K562 (cell line): ENCODE data around the gene RAP1GAP2. TPM values are rescaled to one million over a fixed set of nuclear protein-coding genes. Genes with fewer than 3 reads are reported as not detected.

ENCODE experiments used
- ATAC-seq: fragments of 200-7000 bp; cut with Tn5 transposase; 3 replicates; pipeline ENCODE4 v1.9.1; 2020; ENCODE audit warnings: moderate library complexity
- BruUV-seq: library from RNA; stranded (reverse); fragments of 400-500 nt; replicated peaks from 2 replicates; lab custom pipeline; 2021; lab: Mats Ljungman, UMichigan
- CTCF ChIA-PET: fragments of 300-600 bp; formaldehyde crosslinking; extraction: SDS; loops from one replicate; lab custom pipeline; 2021; ENCODE audit warnings: low intra/inter-chr PET ratio; lab: Yijun Ruan, JAX
- POLR2A ChIA-PET: fragments of 300-600, 350-650 bp; sonication (Branson Sonifier 250); formaldehyde crosslinking; extraction: SDS; loops from one replicate; lab custom pipeline; 2021; ENCODE audit warnings: antibody characterized with exemption, inconsistent platforms; lab: Yijun Ruan, JAX
- DNase-seq, 4 experiments: peaks; one replicate each; pipeline versions ENCODE4 v3.0.0 to v3.0.0-alpha.2; 2011 to 2018; ENCODE audit warnings: low spot score in 3 of 4, mixed read lengths in 3 of 4; ENCODE audit errors: extremely low read depth in 1 of 4
- FAIRE-seq: peaks from 2 replicates; lab custom pipeline; 2011; peaks lifted over from hg19 to GRCh38; lab: Jason Lieb, UNC
- H2AFZ ChIP-seq: 2 replicates; pipeline ENCODE4 v1.6.0; 2011; ENCODE audit warnings: low read depth, low read length, control low read depth, inconsistent platforms
- H3K27ac ChIP-seq: fragments of 200-600 bp; 3 replicates; pipeline ENCODE4 v1.8.0; 2011; ENCODE audit warnings: low read depth, mild to moderate bottlenecking, control low read depth, inconsistent platforms, low read length, moderate library complexity, mixed read lengths; ENCODE audit errors: extremely low read depth
- H3K27me3 ChIP-seq, 2 experiments: fragments of 300-600 bp in 1 of 2; 2 replicates in 1 of 2; 3 replicates in 1 of 2; pipeline versions ENCODE4 v1.6.0 to v1.8.0; 2011; ENCODE audit warnings: inconsistent platforms in 2 of 2, low read length in 2 of 2, mild to moderate bottlenecking in 1 of 2, mixed read lengths in 1 of 2, moderate library complexity in 1 of 2; ENCODE audit not compliant: control insufficient read depth in 2 of 2, insufficient read depth in 2 of 2
- H3K36me3 ChIP-seq: fragments of 300-600 bp; 3 replicates; pipeline ENCODE4 v1.8.0; 2011; ENCODE audit warnings: mild to moderate bottlenecking, low read length, inconsistent platforms; ENCODE audit not compliant: control insufficient read depth, insufficient read depth
- H3K4me1 ChIP-seq, 2 experiments: fragments of 200-600 bp in 1 of 2; replicated peaks in 1 of 2; 2 replicates in 1 of 2; 3 replicates in 1 of 2; pipeline versions ENCODE4 v1.5.1 to v1.8.0; 2011; ENCODE audit warnings: inconsistent platforms in 2 of 2, low read length in 2 of 2, mild to moderate bottlenecking in 1 of 2, mixed read lengths in 1 of 2, moderate library complexity in 1 of 2; ENCODE audit not compliant: control insufficient read depth in 2 of 2, insufficient read depth in 2 of 2
- H3K4me2 ChIP-seq: 2 replicates; pipeline ENCODE4 v1.6.1; 2011; ENCODE audit warnings: low read length, control low read depth, inconsistent platforms, mixed read lengths; ENCODE audit not compliant: insufficient read depth
- H3K4me3 ChIP-seq: fragments of 200-600 bp; sonication (generic), shearing (Covaris generic); 2 replicates; pipeline ENCODE4 v1.5.1; 2016; ENCODE audit warnings: control low read depth, inconsistent platforms
- H3K79me2 ChIP-seq: fragments of 200-600 bp; 3 replicates; pipeline ENCODE4 v1.8.0; 2011; ENCODE audit warnings: low read length, inconsistent platforms; ENCODE audit not compliant: control insufficient read depth, insufficient read depth
- H3K9ac ChIP-seq, 2 experiments: 2 replicates each; pipeline versions ENCODE4 v1.6.0 to v1.6.1; 2011; ENCODE audit warnings: low read depth in 2 of 2, low read length in 2 of 2, control low read depth in 1 of 2, inconsistent platforms in 1 of 2, mild to moderate bottlenecking in 1 of 2, mixed read lengths in 1 of 2; ENCODE audit not compliant: insufficient read depth in 1 of 2
- H3K9me1 ChIP-seq: one replicate; pipeline ENCODE4 v1.6.0; 2011; ENCODE audit warnings: inconsistent platforms, mild to moderate bottlenecking, low read length, moderate library complexity; ENCODE audit not compliant: control insufficient read depth, insufficient read depth
- H3K9me3 ChIP-seq: replicated peaks from 2 replicates; pipeline ENCODE4 v1.5.1; 2011; ENCODE audit warnings: low read depth, low read length, inconsistent platforms; ENCODE audit not compliant: control insufficient read depth, insufficient read depth
- H4K20me1 ChIP-seq: replicated peaks from 2 replicates; pipeline ENCODE4 v1.6.1; 2011; ENCODE audit warnings: low read length, inconsistent platforms, mixed read lengths; ENCODE audit not compliant: control insufficient read depth, insufficient read depth
- ETS1 ChIP-seq: conservative IDR thresholded peaks from 2 replicates; pipeline ENCODE4 v1.6.1; 2011; ENCODE audit warnings: low read depth, mild to moderate bottlenecking, low read length; ENCODE audit not compliant: control insufficient read depth
- MAFK ChIP-seq: IDR thresholded peaks from 2 replicates; pipeline ENCODE4 v1.6.1; 2011; ENCODE audit warnings: low read length, improper control_type of control experiment
- PRDM10 ChIP-seq: fragments of 450-650 bp; IDR thresholded peaks from 2 replicates; pipeline ENCODE4 v1.6.1; 2018; ENCODE audit not compliant: partially characterized antibody
- RBM22 ChIP-seq: fragments of 200-400 bp; formaldehyde crosslinking; IDR thresholded peaks from 2 replicates; pipeline ENCODE4 v1.6.1; 2018; ENCODE audit warnings: low read length, low read depth; ENCODE audit not compliant: poor library complexity, severe bottlenecking
- RBM39 ChIP-seq: fragments of 200-400 bp; formaldehyde crosslinking; optimal IDR thresholded peaks from 2 replicates; pipeline ENCODE3; 2018; ENCODE audit warnings: low read depth, low read length
- RUNX1 ChIP-seq: sonication (generic); IDR thresholded peaks from 2 replicates; pipeline ENCODE4 v1.6.1; 2016; ENCODE audit warnings: antibody characterized with exemption, low read depth
- SAFB ChIP-seq: fragments of 200-400 bp; formaldehyde crosslinking; IDR thresholded peaks from 2 replicates; pipeline ENCODE4 v1.6.1; 2017; ENCODE audit warnings: low read depth, low read length, borderline replicate concordance
- SMARCA5 ChIP-seq: fragments of 450-650 bp; IDR thresholded peaks from 2 replicates; pipeline ENCODE4 v1.6.1; 2016
- SUPT5H ChIP-seq: fragments of 450-650 bp; IDR thresholded peaks from 2 replicates; pipeline ENCODE4 v1.6.1; 2016
- ZBTB17 ChIP-seq: fragments of 450-650 bp; formaldehyde crosslinking; IDR thresholded peaks from 2 replicates; pipeline ENCODE4 v1.4.0; 2020; ENCODE audit warnings: mild to moderate bottlenecking
- ZBTB7A ChIP-seq: IDR thresholded peaks from 2 replicates; pipeline ENCODE4 v1.6.1; 2011; ENCODE audit warnings: low read depth, mild to moderate bottlenecking, low read length, moderate library complexity, borderline replicate concordance; ENCODE audit not compliant: control insufficient read depth
- ZC3H4 ChIP-seq: sonication (generic); formaldehyde crosslinking; IDR thresholded peaks from 2 replicates; pipeline ENCODE4 v1.9.0; 2021; ENCODE audit warnings: missing genetic modification reagents, borderline replicate concordance
- ZKSCAN8 ChIP-seq: fragments of 200-800 bp; sonication (Bioruptor generic); IDR thresholded peaks from 2 replicates; pipeline ENCODE4 v1.6.1; 2016; ENCODE audit warnings: missing genetic modification characterization, missing compliant biosample characterization
- ZNF77 ChIP-seq: fragments of 250-450 bp; sonication (Bioruptor Pico); IDR thresholded peaks from 2 replicates; pipeline ENCODE4 v1.5.0; 2020
- WGBS: fragments of 100-300 bp; shearing (Covaris generic); methylation state at CpG from one replicate; pipeline ENCODE4 v1.1.6; 2016; ENCODE audit warnings: low coverage, mixed read lengths; ENCODE audit not compliant: insufficient coverage; ENCODE audit errors: missing lambda C conversion rate; 5-methylcytosine and 5-hydroxymethylcytosine counted together
- in situ Hi-C: fragments of 300-500 bp; cut with MboI; formaldehyde crosslinking; loops from 4 replicates; pipeline ENCODE4 v1.15.0; 2018; ENCODE audit warnings: inconsistent platforms, mixed read lengths
- intact Hi-C: fragments of 100-400 bp; cut with micrococcal nuclease; formaldehyde crosslinking; loops from 2 replicates; pipeline ENCODE4 v1.14.2; 2022
- polyA plus RNA-seq, 8 experiments: library from polyadenylated mRNA; depleted of rRNA in 4 of 8; stranded (reverse) in 5 of 8; unstranded in 3 of 8; fragments of >200 nt; fragmentation: Nextera tagmentation in 2 of 8; fragmentation: Illumina TruSeq in 1 of 8; extraction: Ambion mirVana in 2 of 8; extraction: Trizol in 1 of 8; gene quantifications; 2 replicates each; pipeline versions ENCODE4 v1.2.1 to v1.2.3, GENCODE V29; 2011 to 2014; ENCODE audit warnings: inconsistent platforms in 1 of 8, missing spikeins in 1 of 8
- total RNA-seq, 7 experiments: library from RNA; depleted of rRNA in 6 of 7; stranded (reverse); fragments of >200 nt in 6 of 7; fragmentation: Illumina TruSeq in 2 of 7; extraction: Trizol in 2 of 7; gene quantifications; 2 replicates each; pipeline versions ENCODE4 v1.2.1 to v1.2.3, GENCODE V29; 2011 to 2021; ENCODE audit warnings: low replicate concordance in 1 of 7

Gene RAP1GAP2
- total and polyA plus RNA-seq, 9 of the 15 experiments (the other 6 are each of a cell fraction or from before 2014, with no cell fraction given), result 0.01 to 1.3 (median 0.42) TPM; not detected in 1

GRCh38 chr17:2880050-2880449, 83.8 kb downstream of the RAP1GAP2 start:
- TF ChIP-seq SAFB, result no peak
- TF ChIP-seq ETS1, result no peak
- no peak for TF ChIP-seq RBM22
- no peak for TF ChIP-seq ZNF77 (CRISPR knock-in tag)
- no peak for TF ChIP-seq MAFK
- no peak for TF ChIP-seq SUPT5H
- no peak for TF ChIP-seq ZBTB7A
- no peak for TF ChIP-seq RUNX1
- TF ChIP-seq RBM39, result no peak
- TF ChIP-seq ZKSCAN8, result no peak
- no peak for TF ChIP-seq PRDM10
- no peak for TF ChIP-seq ZC3H4
- TF ChIP-seq SMARCA5, result no peak
- no peak for TF ChIP-seq ZBTB17 (CRISPR knock-in tag)
- 0% methylated on average over 7 of the region's 8 CpGs for WGBS
- ChIA-PET CTCF (interaction anchor here (0.6 kb wide), 1 partner anchor 54 kb away, joined by 3 read pairs; no protein-coding TSS in a partner anchor), POLR2A (no interaction called here)
- DNase-seq (no peak), FAIRE-seq (no peak), ATAC-seq (no peak)
- no peak overlapping the region for H3K4me2 ChIP-seq
- intact Hi-C loops, result no loop called here
- BruUV-seq, result no TSS peak
- no peaks in the 10 kb centered on the region for H3K79me2 ChIP-seq
- no peaks in the 10 kb centered on the region for H3K36me3 ChIP-seq
- no peak overlapping the region for H3K9ac ChIP-seq
- H3K4me1 ChIP-seq, result no peaks in the 10 kb centered on the region
- in situ Hi-C loops, result no loop called here
- H3K9me1 ChIP-seq, result no peaks in the 10 kb centered on the region
- H4K20me1 ChIP-seq, result no peaks in the 10 kb centered on the region
- no peak overlapping the region for H2AFZ ChIP-seq
- peaks cover 0 to 48% of the 10 kb centered on the region in 2 experiments; a peak in 3 of 5 replicates for H3K27me3 ChIP-seq
- H3K4me3 ChIP-seq, result no peak overlapping the region
- no peak overlapping the region for H3K27ac ChIP-seq
- H3K9me3 ChIP-seq, result no peaks in the 10 kb centered on the region
